ENCODE results near the gene RAB34.
A peak's percentile ranks its signal among the peaks of the same experiment; 100 is the strongest.

DNA sequence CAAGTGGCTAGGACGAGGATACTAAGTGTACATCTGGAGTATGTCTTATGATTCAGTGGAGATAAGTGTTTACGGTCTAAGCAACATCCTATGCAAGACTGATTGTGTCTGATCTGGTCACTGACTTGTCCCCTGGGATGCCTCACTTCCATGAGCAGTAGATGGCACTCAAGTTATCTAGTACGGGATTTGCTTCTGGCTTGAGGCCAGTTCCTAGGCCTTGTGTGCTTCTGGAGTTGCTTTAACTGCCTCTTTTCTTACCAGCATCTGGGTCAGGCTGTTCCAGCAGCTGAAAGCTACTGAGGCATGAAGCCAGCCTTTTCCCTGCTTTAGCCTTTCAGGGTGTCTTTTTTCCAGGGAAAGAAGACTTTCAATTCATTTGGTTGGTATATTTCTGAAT lies 32.7 kb downstream of the RAB34 start:
- TF ChIP-seq POLR2A (IDR thresholded peaks at IDR 0.05) = no peak
- TF ChIP-seq, protein P1, sequence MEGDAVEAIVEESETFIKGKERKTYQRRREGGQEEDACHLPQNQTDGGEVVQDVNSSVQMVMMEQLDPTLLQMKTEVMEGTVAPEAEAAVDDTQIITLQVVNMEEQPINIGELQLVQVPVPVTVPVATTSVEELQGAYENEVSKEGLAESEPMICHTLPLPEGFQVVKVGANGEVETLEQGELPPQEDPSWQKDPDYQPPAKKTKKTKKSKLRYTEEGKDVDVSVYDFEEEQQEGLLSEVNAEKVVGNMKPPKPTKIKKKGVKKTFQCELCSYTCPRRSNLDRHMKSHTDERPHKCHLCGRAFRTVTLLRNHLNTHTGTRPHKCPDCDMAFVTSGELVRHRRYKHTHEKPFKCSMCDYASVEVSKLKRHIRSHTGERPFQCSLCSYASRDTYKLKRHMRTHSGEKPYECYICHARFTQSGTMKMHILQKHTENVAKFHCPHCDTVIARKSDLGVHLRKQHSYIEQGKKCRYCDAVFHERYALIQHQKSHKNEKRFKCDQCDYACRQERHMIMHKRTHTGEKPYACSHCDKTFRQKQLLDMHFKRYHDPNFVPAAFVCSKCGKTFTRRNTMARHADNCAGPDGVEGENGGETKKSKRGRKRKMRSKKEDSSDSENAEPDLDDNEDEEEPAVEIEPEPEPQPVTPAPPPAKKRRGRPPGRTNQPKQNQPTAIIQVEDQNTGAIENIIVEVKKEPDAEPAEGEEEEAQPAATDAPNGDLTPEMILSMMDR (IDR thresholded peaks at IDR 0.05) = peak in 3 of 4 experiments; percentile 18 to 38 (median 23)
